Spinal cord (tissue), 10 donors: ENCODE measurements around the gene C2orf49. TPM values are rescaled to one million over a fixed set of nuclear protein-coding genes. Genes with fewer than 3 reads are reported as not detected.

ENCODE experiments used
- DNase-seq, 6 donors: peaks; one replicate each; pipeline versions ENCODE4 v3.0.0 to v3.0.0-alpha.2; 2013 to 2015; ENCODE audit warnings: low spot score in 6 of 6, low read depth in 4 of 6
- H3K27ac ChIP-seq: one replicate; pipeline ENCODE4 v1.5.1; 2013; ENCODE audit warnings: low read depth, low read length, control low read depth
- H3K27me3 ChIP-seq: one replicate; pipeline ENCODE4 v1.6.1; 2013; ENCODE audit warnings: low read length; ENCODE audit not compliant: control insufficient read depth, insufficient read depth
- H3K36me3 ChIP-seq: one replicate; pipeline ENCODE4 v1.6.1; 2013; ENCODE audit warnings: low read length; ENCODE audit not compliant: control insufficient read depth, insufficient read depth
- H3K4me1 ChIP-seq: one replicate; pipeline ENCODE4 v1.6.1; 2013; ENCODE audit warnings: low read length; ENCODE audit not compliant: control insufficient read depth, insufficient read depth
- H3K4me3 ChIP-seq: one replicate; pipeline ENCODE4 v1.5.1; 2013; ENCODE audit warnings: low read depth, low read length, control low read depth
- H3K9me3 ChIP-seq: one replicate; pipeline ENCODE4 v1.6.1; 2013; ENCODE audit warnings: low read length; ENCODE audit not compliant: control insufficient read depth, insufficient read depth
- WGBS: methylation state at CpG from one replicate; pipeline ENCODE4 v1.1.5; 2013; ENCODE audit warnings: missing lambda C conversion rate; ENCODE audit not compliant: insufficient coverage; 5-methylcytosine and 5-hydroxymethylcytosine counted together
- polyA plus RNA-seq, 2 donors: library from polyadenylated mRNA; unstranded; fragments of 120-200 nt; gene quantifications; one replicate each; pipeline ENCODE4 v1.2.1, GENCODE V29; 2013; ENCODE audit not compliant: insufficient read length in 2 of 2
- total RNA-seq, 2 donors: library from RNA; depleted of rRNA in 1 of 2; stranded (reverse); fragments of 120-200 nt in 1 of 2; fragments of >200 nt in 1 of 2; gene quantifications; one replicate each; pipeline versions ENCODE4 v1.2.3 to v1.2.4, GENCODE V29; 2013 to 2014
- donor health status: healthy.

C2orf49 gene
- total and polyA plus RNA-seq, 4 donors = 22.2 to 27.5 (median 22.7) TPM

- peak in 2 of 6 donors; percentile 68 to 84 for DNase-seq
- H3K36me3 ChIP-seq = peaks cover 15% of the 10 kb centered on the region
These were observed 7.5 kb downstream of the C2orf49 start for GRCh38 chr2:105344704-105345345.

GRCh38 chr2:105357122-105357521 lies 19.8 kb downstream of the C2orf49 start:
- Histone ChIP-seq H3K27ac (no peak overlapping the region), H3K36me3 (peaks cover 17% of the 10 kb centered on the region), H3K4me3 (no peak overlapping the region), H3K4me1 (no peaks in the 10 kb centered on the region), H3K27me3 (no peaks in the 10 kb centered on the region), H3K9me3 (peaks cover 2% of the 10 kb centered on the region)
- no peak for DNase-seq
- WGBS = no CpG with 5 or more reads among the region's 1 CpG

More at GRCh38 chr2:105344704-105345345, 7.5 kb downstream of the C2orf49 start:
- Histone ChIP-seq H3K9me3 (no peaks in the 10 kb centered on the region), H3K27me3 (no peaks in the 10 kb centered on the region), H3K4me3 (no peak overlapping the region), H3K4me1 (no peaks in the 10 kb centered on the region), H3K27ac (no peak overlapping the region)
- 89% methylated on average over 2 of the region's 4 CpGs for WGBS

GRCh38 chr2:105358593-105358992 lies 21.3 kb downstream of the C2orf49 start:
- 85% methylated on average over 6 of the region's 6 CpGs for WGBS

GRCh38 chr2:105361102-105361889 lies 24.0 kb downstream of the C2orf49 start:
- H3K9me3 ChIP-seq = peaks cover under 1% of the 10 kb centered on the region
- WGBS = 79% methylated on average over 11 of the region's 11 CpGs
- no peak for DNase-seq
- H3K27me3 ChIP-seq = no peaks in the 10 kb centered on the region
- no peak overlapping the region for H3K4me3 ChIP-seq
- H3K4me1 ChIP-seq = peaks cover 7% of the 10 kb centered on the region
- H3K27ac ChIP-seq = no peak overlapping the region
- peaks cover 9% of the 10 kb centered on the region for H3K36me3 ChIP-seq

More at GRCh38 chr2:105358593-105358992, 21.3 kb downstream of the C2orf49 start:
- no peak overlapping the region for H3K27ac ChIP-seq
- no peaks in the 10 kb centered on the region for H3K27me3 ChIP-seq
- peaks cover 17% of the 10 kb centered on the region for H3K36me3 ChIP-seq
- no peak overlapping the region for H3K4me3 ChIP-seq
- H3K9me3 ChIP-seq = peaks cover 2% of the 10 kb centered on the region
- DNase-seq = no peak
- peaks cover 6% of the 10 kb centered on the region for H3K4me1 ChIP-seq

- peak in 1 of 6 donors; percentile 24 for DNase-seq
- no peak overlapping the region for H3K27ac ChIP-seq
- H3K4me1 ChIP-seq = peaks cover 7% of the 10 kb centered on the region
- H3K4me3 ChIP-seq = no peak overlapping the region
- no peaks in the 10 kb centered on the region for H3K9me3 ChIP-seq
- 76% methylated on average over 12 of the region's 15 CpGs for WGBS
- no peaks in the 10 kb centered on the region for H3K27me3 ChIP-seq
- peaks cover 4% of the 10 kb centered on the region for H3K36me3 ChIP-seq
These were observed 25.7 kb downstream of the C2orf49 start for GRCh38 chr2:105362862-105363591.

- no peaks in the 10 kb centered on the region for H3K36me3 ChIP-seq
- H3K4me1 ChIP-seq = peaks cover 7% of the 10 kb centered on the region
- H3K4me3 ChIP-seq = no peak overlapping the region
- no peak overlapping the region for H3K27ac ChIP-seq
- WGBS = 100% methylated on average over 3 of the region's 5 CpGs
- DNase-seq = no peak
- H3K27me3 ChIP-seq = no peaks in the 10 kb centered on the region
- H3K9me3 ChIP-seq = no peaks in the 10 kb centered on the region
These were observed 27.2 kb downstream of the C2orf49 start for GRCh38 chr2:105364436-105365139.

GRCh38 chr2:105365206-105365605 lies 27.9 kb downstream of the C2orf49 start:
- Histone ChIP-seq H3K36me3 (no peaks in the 10 kb centered on the region), H3K27ac (no peak overlapping the region), H3K27me3 (no peaks in the 10 kb centered on the region), H3K9me3 (no peaks in the 10 kb centered on the region), H3K4me1 (peaks cover 13% of the 10 kb centered on the region), H3K4me3 (no peak overlapping the region)
- DNase-seq = no peak
- WGBS = 100% methylated on average over 2 of the region's 3 CpGs

- H3K27ac ChIP-seq = no peak overlapping the region
- H3K27me3 ChIP-seq = no peaks in the 10 kb centered on the region
- H3K4me3 ChIP-seq = no peak overlapping the region
- no peaks in the 10 kb centered on the region for H3K36me3 ChIP-seq
- no peaks in the 10 kb centered on the region for H3K9me3 ChIP-seq
- DNase-seq = no peak
- 94% methylated on average over 3 of the region's 8 CpGs for WGBS
- peaks cover 12% of the 10 kb centered on the region for H3K4me1 ChIP-seq
These were observed 31.5 kb downstream of the C2orf49 start for GRCh38 chr2:105368759-105369408.
